AG10803 (cell line): Measurements from ENCODE around the gene PTGDR.

Source experiments
- DNase-seq: peaks from one replicate; pipeline ENCODE4 v3.0.0; 2010; ENCODE audit warnings: low read depth
- H3K4me3 ChIP-seq: 2 replicates; pipeline ENCODE4 v1.5.1; 2011; ENCODE audit warnings: mild to moderate bottlenecking, low read length, control low read depth
- CTCF ChIP-seq: conservative IDR thresholded peaks from 2 replicates; pipeline ENCODE4 v1.5.1; 2011; ENCODE audit warnings: mild to moderate bottlenecking, low read length, control low read depth, inconsistent platforms

Gene PTGDR

DNA sequence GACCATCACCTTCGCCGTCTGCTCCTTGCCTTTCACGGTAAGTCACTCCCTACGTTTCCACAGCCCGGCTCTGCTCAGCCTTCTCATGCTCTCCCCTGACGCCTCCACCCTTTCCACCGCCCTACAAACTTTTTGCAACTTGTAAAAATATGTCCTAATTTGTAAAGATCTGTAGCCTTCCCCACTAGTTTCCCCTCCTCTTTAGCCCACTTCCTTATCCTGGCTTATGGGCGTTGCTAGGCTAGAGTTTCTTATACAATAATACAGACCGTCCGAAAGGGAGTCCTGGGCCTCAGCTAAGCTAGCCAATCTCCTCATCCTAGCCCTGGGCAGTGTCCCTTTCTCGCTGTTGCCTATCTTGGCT lies 47.8 kb downstream of the PTGDR start:
- no peak for DNase-seq
- no peak for TF ChIP-seq CTCF
- H3K4me3 ChIP-seq, result peak overlapping the region; percentile 77

DNA sequence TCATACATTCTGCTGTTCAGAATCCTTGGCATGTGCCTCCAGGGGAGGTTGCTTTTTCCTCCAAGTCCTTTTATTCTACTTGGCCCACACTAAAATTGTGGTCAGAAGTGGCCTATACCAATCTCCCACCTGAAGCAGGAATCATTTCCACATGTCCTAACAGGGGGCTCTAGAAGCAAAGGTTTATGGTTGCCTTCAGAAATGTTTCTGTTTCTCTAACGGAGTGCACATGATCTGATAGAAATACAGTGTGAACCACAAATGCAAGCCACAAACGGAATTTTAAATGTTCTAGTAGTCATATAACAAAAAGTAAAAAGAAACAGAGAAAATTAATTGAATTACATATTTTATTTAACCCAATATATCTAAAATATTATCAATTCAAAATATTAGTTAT lies 50.6 kb downstream of the PTGDR start:
- no peak for TF ChIP-seq CTCF
- no peak overlapping the region for H3K4me3 ChIP-seq

DNA sequence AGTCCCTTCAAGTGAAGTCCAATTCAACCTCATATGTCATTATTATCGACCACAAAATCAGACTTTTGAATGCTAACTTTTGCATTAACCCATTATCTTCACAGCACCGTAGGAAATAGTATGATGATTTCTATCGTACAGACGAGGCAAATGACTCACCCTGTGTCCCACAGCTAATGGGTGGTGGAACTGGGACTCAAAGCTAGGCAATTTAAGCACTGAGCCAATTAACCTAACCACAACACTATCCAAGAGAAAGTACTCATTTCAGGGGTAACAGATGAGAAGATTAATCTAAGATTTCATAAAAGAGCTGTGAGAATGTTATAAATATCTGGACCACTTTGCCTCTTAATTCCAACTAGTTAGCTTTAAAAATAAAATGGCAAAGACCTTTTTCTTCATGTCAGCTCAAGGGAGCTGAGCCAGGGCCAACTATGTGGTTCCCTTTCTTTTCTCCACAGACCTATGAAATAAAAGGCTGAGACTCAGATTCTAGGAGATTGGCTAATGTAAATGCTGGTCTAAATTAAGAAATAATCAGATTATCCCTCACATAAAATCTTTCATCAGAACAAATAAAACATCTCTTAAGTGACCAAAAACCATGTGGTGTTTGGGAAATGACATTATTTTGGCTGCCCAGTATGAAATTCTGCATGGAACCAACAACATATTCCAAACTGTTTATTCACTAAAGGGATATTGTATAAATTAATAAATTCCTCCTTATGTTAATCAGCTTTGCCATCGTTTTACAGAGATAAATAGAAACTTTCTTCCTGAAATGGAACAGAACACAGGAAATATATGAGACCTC lies 51.5 kb downstream of the PTGDR start:
- no peak for TF ChIP-seq CTCF
- no peak overlapping the region for H3K4me3 ChIP-seq
- peak; percentile 48 for DNase-seq

More for the DNA sequence above, 50.6 kb downstream of the PTGDR start:
- DNase-seq, result no peak

DNA sequence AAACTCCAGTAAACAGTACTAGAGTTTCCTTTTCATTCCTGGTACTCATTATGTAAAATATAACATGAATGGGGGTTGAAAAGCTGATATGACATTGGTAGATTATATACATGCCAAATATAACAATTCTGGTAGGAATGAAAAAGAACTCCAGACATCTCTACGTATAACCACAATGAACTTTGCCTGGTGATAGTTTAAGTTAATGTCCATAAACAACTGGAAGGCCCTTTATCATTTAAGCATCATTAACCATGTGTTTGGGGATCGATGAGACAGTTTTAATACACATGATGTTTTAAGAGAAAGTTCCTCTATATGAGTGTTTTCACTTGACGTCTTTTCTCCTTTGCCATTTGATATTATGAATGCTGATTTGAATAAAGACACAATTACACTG lies 52.4 kb downstream of the PTGDR start:
- no peak overlapping the region for H3K4me3 ChIP-seq
- no peak for DNase-seq
- no peak for TF ChIP-seq CTCF

DNA sequence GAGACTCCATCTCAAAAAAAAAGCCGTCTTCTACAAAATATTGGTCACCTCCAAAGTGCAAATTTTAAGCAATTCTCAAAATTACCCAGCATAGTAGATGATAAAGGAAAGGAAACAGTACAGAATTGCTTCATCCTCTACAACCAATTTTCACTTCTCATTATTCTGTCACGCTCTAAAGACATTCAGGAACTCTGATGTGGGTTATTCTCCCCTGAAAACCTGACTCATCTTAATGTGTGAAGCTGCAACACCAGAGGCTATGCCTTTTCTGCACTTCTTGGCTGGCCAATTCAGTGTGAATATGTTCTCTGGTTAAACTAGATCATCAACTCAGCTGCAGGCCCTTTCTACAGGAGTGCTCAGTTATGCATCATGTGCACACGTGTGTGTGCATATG lies 57.6 kb downstream of the PTGDR start:
- peak; percentile 52 for DNase-seq
- no peak overlapping the region for H3K4me3 ChIP-seq
- TF ChIP-seq CTCF, result no peak

GRCh38 chr14:52325630-52326029 lies 58.1 kb downstream of the PTGDR start:
- H3K4me3 ChIP-seq, result no peak overlapping the region
- no peak for DNase-seq
- no peak for TF ChIP-seq CTCF
